Measurements from ENCODE around the gene CAMTA2. TPM values are rescaled to one million over a fixed set of nuclear protein-coding genes. Genes with fewer than 3 reads are reported as not detected.

CAMTA2 gene
- total and polyA plus RNA-seq, 7 donors, result 30.3 to 60.8 (median 48.4) TPM

GRCh38 chr17:4965311-4965986 is 22.0 kb downstream of the CAMTA2 start:
- intact Hi-C loops (cut with DNase I), result no loop called here
- Histone ChIP-seq H3K27me3 (ENCODE audit: insufficient read depth in 3 of 3, low read length in 2 of 3) (no peaks in the 10 kb centered on the region), H3K4me1 (peaks cover 25% of the 10 kb centered on the region), H3K9me3 (no peaks in the 10 kb centered on the region), H3K36me3 (ENCODE audit: insufficient read depth in 1 of 2, low read depth in 1 of 2) (peaks cover 0 to 27% of the 10 kb centered on the region in 2 donors), H3K4me3 (peak overlapping the region; percentile 84), H3K27ac (peak overlapping the region; percentile 93)
- DNase-seq, result no peak
- no peak for TF ChIP-seq CTCF (IDR thresholded peaks at IDR 0.05)
- WGBS, 3 donors, result 95 to 98% (median 96%) methylated on average over 15 of the region's 15 CpGs
- ATAC-seq, result no peak

- ATAC-seq, result no peak
- 86 to 90% (median 89%) methylated on average over 9 of the region's 9 CpGs for WGBS, 3 donors
These were observed 27.1 kb downstream of the CAMTA2 start for GRCh38 chr17:4960279-4960922.

GRCh38 chr17:4959261-4959965 is 28.1 kb downstream of the CAMTA2 start:
- Histone ChIP-seq H3K27ac (peak overlapping the region; percentile 77), H3K36me3 (ENCODE audit: insufficient read depth in 1 of 2, low read depth in 1 of 2) (peaks cover 6 to 44% of the 10 kb centered on the region in 2 donors), H3K9me3 (no peaks in the 10 kb centered on the region), H3K4me3 (no peak overlapping the region), H3K27me3 (ENCODE audit: insufficient read depth in 3 of 3, low read length in 2 of 3) (no peaks in the 10 kb centered on the region), H3K4me1 (peaks cover 23% of the 10 kb centered on the region)
- DNase-seq (no peak), ATAC-seq (peak; percentile 8 to 53 (median 21))
- TF ChIP-seq CTCF (IDR thresholded peaks at IDR 0.05), result no peak
- 51 to 66% (median 62%) methylated on average over 18 of the region's 18 CpGs for WGBS, 3 donors
- intact Hi-C loops (cut with DNase I), result no loop called here

More at GRCh38 chr17:4960279-4960922, 27.1 kb downstream of the CAMTA2 start:
- peaks cover 6 to 40% of the 10 kb centered on the region in 2 donors for H3K36me3 ChIP-seq (ENCODE audit: insufficient read depth in 1 of 2, low read depth in 1 of 2)
- DNase-seq, result no peak
- intact Hi-C loops (cut with DNase I), result no loop called here
- peak overlapping the region; percentile 77 for H3K27ac ChIP-seq
- no peaks in the 10 kb centered on the region for H3K27me3 ChIP-seq (ENCODE audit: insufficient read depth in 3 of 3, low read length in 2 of 3)
- peaks cover 19% of the 10 kb centered on the region for H3K4me1 ChIP-seq
- TF ChIP-seq CTCF (IDR thresholded peaks at IDR 0.05), result no peak
- no peaks in the 10 kb centered on the region for H3K9me3 ChIP-seq
- no peak overlapping the region for H3K4me3 ChIP-seq

DNA sequence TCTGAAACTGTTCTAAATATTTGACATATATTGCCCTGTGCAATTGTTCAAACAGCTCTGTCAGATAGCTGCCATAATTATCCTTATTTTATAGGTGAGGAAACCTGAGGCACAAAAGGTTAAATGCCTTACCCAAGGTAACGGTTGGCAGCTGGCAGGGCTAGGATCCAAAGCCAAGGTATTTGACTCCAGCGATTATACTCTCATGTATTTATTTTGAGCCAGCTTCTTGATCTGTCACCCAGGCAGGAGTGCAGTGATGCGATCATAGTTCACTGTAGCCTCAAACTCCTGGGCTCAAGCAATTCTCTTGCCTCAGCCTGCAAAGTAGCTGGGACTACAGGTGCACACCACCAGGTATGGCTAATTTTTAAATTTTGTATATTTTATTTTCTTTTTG is 29.4 kb downstream of the CAMTA2 start:
- Histone ChIP-seq H3K36me3 (ENCODE audit: insufficient read depth in 1 of 2, low read depth in 1 of 2) (peaks cover 6 to 52% of the 10 kb centered on the region in 2 donors), H3K27ac (peak overlapping the region; percentile 77), H3K4me3 (no peak overlapping the region), H3K27me3 (ENCODE audit: insufficient read depth in 3 of 3, low read length in 2 of 3) (no peaks in the 10 kb centered on the region), H3K4me1 (peaks cover 36% of the 10 kb centered on the region), H3K9me3 (no peaks in the 10 kb centered on the region)
- no peak for DNase-seq
- ATAC-seq, result peak; percentile 47 to 70 (median 64)
- TF ChIP-seq CTCF (IDR thresholded peaks at IDR 0.05), result no peak
- intact Hi-C loops (cut with DNase I), result no loop called here
- WGBS, 3 donors, result 18 to 51% (median 29%) methylated on average over 3 of the region's 3 CpGs
